Stimulated activated CD8-positive, alpha-beta memory T cell treated with anti-CD3 and anti-CD28 coated beads, Interleukin-2, amount 100 ng/mL, for 48 hours (primary cell): ENCODE results near the gene PCYT2.
"Not testable (repeated sequence)": the region's sequence is repeated elsewhere in the genome, so short reads cannot be mapped to it uniquely, and the experiment has no call there.

Source experiments
- DNase-seq, 2 donors: peaks; one replicate each; pipeline ENCODE4 v3.0.0-alpha.2; 2020; ENCODE audit warnings: low read depth in 2 of 2

Gene PCYT2

GRCh38 chr17:81927653-81928543 lies 16.7 kb upstream of the PCYT2 start, which contains the start of gene MAFG:
TSS of gene MAFG (minus strand) at chr17:81927735. CDS start at chr17:81923185, 4,550 bp downstream.
- peak; percentile 83 for DNase-seq

GRCh38 chr17:81927152-81927652 lies 16.0 kb upstream of the PCYT2 start:
- DNase-seq: no peak

GRCh38 chr17:81926451-81927151 lies 15.4 kb upstream of the PCYT2 start:
- DNase-seq: peak in 1 of 2 donors; percentile 47

GRCh38 chr17:81925860-81926450 lies 14.8 kb upstream of the PCYT2 start:
- DNase-seq: no peak

GRCh38 chr17:81924557-81925532 lies 13.6 kb upstream of the PCYT2 start:
- no peak for DNase-seq

GRCh38 chr17:81923302-81924260 lies 12.4 kb upstream of the PCYT2 start:
- DNase-seq: no peak

GRCh38 chr17:81922566-81923301 lies 11.5 kb upstream of the PCYT2 start:
- DNase-seq: no peak

GRCh38 chr17:81921996-81922565 lies 10.9 kb upstream of the PCYT2 start:
- DNase-seq: no peak

GRCh38 chr17:81921537-81921862 lies 10.3 kb upstream of the PCYT2 start:
- no peak for DNase-seq

GRCh38 chr17:81920612-81921536 lies 9.7 kb upstream of the PCYT2 start:
- no peak for DNase-seq

- no peak for DNase-seq
Measured at GRCh38 chr17:81918832-81919545, 7.8 kb upstream of the PCYT2 start.

GRCh38 chr17:81918333-81918669 lies 7.1 kb upstream of the PCYT2 start:
- DNase-seq: not testable (repeated sequence)

- DNase-seq: peak; percentile 69
Measured at GRCh38 chr17:81917565-81918332, 6.5 kb upstream of the PCYT2 start, which contains the start of gene SIRT7. TSS of gene SIRT7 (minus strand) at chr17:81918176. CDS start at chr17:81918131, 45 bp downstream.

GRCh38 chr17:81916234-81917001 lies 5.2 kb upstream of the PCYT2 start:
- no peak for DNase-seq

GRCh38 chr17:81915331-81915730 lies 4.1 kb upstream of the PCYT2 start:
- DNase-seq: no peak
